Epithelial cell of esophagus (primary cell): ENCODE data around the gene PLCH2.

Source experiments
- DNase-seq: peaks from one replicate; pipeline ENCODE4 v3.0.0; 2010; ENCODE audit warnings: low read depth
- H3K4me3 ChIP-seq: 2 replicates; pipeline ENCODE4 v1.5.1; 2011; ENCODE audit warnings: mild to moderate bottlenecking, low read length, control low read depth
- CTCF ChIP-seq: IDR thresholded peaks from 2 replicates; pipeline ENCODE4 v1.5.1; 2011; ENCODE audit warnings: low read depth, mild to moderate bottlenecking, low read length, control low read depth, inconsistent platforms; ENCODE audit not compliant: insufficient read depth; ENCODE audit errors: missing control alignments

The PLCH2 gene

DNA sequence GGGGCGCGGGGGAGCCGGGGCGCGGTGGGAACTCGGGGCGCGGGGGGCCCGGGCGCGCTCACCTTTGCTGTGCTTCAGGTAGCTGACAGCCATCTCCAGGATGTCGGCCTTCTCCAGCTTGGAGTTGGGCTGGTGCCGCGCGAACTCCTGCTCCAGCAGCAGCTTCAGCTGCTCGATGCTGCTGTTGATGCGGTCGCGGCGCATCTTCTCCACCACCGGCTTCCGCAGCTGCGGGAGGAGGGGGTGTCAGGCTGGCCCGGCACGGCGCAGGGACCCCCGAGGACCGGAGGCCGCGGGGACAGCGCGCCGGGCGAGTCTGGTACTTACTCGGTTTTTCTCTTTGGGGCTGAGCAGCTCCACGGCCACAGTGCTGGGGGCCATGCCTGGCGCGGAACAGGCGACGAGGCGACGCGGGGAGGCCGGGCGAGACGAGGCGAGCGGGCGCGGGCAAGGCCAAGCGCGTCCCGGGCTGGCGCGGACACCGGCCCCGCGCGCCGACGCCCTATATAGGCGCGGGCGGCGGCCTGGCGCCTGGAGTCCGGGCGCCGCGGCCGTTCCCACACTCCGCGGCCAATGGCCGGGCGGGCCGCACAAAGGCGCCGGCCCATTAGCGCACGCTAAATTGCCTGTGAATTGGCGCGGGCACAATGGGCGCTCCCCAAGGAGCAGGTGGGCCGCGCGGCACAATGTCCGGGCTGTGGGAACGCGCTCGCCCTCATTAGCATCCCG lies 53.9 kb downstream of the PLCH2 start, which contains the start of gene HES5:
TSS of gene HES5 (minus strand) at position 480 of the 729 bp plus-strand sequence. CDS start at position 381, 99 bp downstream.
- DNase-seq: no peak
- H3K4me3 ChIP-seq: peak within 1 kb of the TSS; percentile 32
- TF ChIP-seq CTCF: no peak

DNA sequence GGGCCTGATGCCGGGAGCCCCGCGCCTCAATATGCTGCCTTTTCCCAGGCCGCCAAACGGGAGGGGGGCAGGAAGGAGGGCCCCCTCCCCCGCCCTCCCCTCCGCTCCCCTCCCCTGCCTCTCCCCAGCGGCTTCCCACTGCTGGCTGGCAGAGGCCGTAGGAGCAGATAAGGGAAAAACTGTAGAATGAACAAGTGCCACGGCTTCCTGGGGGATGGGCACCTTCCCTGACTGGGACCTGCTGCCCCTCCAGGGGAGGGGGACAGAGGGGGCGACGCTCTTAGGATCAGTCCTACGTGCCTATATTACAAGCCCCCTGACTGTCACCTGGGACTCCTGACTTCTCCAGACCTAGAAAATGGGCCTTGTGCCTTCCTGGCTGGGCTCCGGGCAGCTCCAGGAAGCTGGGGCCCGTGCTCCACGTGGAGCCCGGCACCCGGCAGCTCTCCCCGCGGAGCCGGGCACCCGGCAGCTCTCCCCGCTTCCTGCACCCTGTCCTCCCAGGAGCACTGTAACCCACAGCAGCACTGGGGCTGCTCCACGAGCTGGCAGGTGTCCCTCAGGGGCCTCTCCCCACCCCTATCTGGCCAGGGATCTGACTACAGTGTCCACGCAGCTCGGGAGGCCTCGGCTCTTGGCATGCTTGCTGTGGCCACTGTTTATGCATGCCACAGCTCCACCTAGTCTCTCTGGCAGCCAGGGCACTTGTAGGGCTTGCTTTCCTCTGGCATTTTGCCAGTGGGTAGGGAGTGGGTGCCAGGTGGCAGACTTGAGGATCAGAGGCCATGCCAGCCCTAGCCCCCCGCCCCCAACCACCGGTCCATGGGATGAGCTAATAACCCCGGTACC lies 54.6 kb downstream of the PLCH2 start:
- TF ChIP-seq CTCF: peak; percentile 25
- peak; percentile 62 for DNase-seq
- no peak overlapping the region for H3K4me3 ChIP-seq

GRCh38 chr1:2532485-2533160 lies 56.5 kb downstream of the PLCH2 start:
- TF ChIP-seq CTCF: no peak
- DNase-seq: no peak
- no peak overlapping the region for H3K4me3 ChIP-seq

- DNase-seq: peak; percentile 93
- H3K4me3 ChIP-seq: no peak overlapping the region
- no peak for TF ChIP-seq CTCF
Measured at GRCh38 chr1:2533365-2533764, 57.3 kb downstream of the PLCH2 start.

GRCh38 chr1:2534315-2534686 lies 58.2 kb downstream of the PLCH2 start:
- DNase-seq: no peak
- no peak for TF ChIP-seq CTCF
- H3K4me3 ChIP-seq: no peak overlapping the region

DNA sequence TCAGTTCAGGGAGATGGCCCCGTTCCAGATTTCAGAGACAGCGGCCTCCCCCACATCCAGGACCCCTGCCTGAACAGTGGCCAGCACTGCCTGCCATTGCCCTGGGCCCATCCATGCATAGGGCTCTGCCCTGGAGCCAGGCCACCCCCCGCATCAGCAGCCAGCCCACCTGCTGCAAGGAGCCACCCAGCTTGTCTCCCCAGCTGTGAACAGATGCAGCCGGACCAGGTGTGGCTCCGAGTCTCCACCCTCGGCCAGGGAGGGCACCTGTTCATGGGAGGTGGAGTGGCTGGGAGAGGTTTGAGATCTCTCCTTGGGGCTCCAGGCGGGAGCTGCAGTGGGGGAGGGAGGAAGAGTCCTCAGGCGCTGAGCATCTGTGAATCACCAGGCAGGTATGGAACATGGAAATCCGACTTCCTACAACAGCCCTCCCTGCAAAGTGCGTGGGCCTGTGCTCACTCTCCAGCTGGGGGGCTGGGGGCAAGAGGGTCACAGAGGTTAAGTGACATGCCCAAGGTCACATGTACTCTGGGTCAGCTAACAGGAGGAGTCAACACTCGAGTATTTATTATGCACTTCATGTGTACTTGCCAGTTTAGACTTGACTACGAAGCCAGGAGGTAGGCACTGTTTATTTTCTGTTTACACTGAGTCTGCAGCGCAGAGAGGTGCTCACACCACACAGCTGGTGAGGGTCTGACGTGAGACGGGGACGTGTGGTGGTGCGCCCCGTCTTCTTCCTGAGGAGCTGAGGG lies 58.8 kb downstream of the PLCH2 start:
- TF ChIP-seq CTCF: no peak
- H3K4me3 ChIP-seq: no peak overlapping the region
- peak; percentile 96 for DNase-seq
